Keratinocyte (primary cell): ENCODE data around the gene SPAG6.

ENCODE experiments used
- EZH2 ChIP-seq: IDR thresholded peaks from one replicate; pipeline ENCODE4 v1.6.1; 2012; ENCODE audit warnings: inconsistent platforms, mild to moderate bottlenecking, low read length, moderate library complexity
- TF ChIP-seq, protein P1 (sequence below), 3 experiments: IDR thresholded peaks in 1 of 3; conservative IDR thresholded peaks in 1 of 3; optimal IDR thresholded peaks in 1 of 3; 2 replicates in 2 of 3; 3 replicates in 1 of 3; pipeline versions ENCODE3 to v1.5.1; 2011; ENCODE audit warnings: low read length in 3 of 3, mild to moderate bottlenecking in 3 of 3, moderate library complexity in 2 of 3, control low read depth in 1 of 3, inconsistent platforms in 1 of 3; ENCODE audit not compliant: insufficient read depth in 2 of 3; ENCODE audit errors: extremely low read depth in 1 of 3

DNA sequence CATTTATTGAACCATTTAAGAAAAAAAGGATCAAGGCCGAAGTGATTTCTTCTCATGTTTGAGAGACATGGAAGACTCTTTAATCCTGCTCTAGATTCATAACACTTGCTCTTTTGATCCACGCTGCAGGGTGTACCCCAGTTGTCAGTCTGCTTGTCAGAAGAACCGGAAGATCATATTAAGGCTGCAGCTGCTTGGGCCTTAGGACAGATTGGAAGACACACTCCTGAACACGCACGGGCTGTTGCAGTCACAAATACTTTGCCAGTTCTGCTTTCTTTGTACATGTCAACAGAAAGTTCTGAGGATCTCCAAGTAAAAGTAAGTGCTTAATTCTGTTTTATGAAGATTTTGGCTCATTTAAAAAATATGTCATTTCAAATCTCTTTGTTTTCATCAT, 46.3 kb downstream of the SPAG6 start:
- TF ChIP-seq, protein P1, sequence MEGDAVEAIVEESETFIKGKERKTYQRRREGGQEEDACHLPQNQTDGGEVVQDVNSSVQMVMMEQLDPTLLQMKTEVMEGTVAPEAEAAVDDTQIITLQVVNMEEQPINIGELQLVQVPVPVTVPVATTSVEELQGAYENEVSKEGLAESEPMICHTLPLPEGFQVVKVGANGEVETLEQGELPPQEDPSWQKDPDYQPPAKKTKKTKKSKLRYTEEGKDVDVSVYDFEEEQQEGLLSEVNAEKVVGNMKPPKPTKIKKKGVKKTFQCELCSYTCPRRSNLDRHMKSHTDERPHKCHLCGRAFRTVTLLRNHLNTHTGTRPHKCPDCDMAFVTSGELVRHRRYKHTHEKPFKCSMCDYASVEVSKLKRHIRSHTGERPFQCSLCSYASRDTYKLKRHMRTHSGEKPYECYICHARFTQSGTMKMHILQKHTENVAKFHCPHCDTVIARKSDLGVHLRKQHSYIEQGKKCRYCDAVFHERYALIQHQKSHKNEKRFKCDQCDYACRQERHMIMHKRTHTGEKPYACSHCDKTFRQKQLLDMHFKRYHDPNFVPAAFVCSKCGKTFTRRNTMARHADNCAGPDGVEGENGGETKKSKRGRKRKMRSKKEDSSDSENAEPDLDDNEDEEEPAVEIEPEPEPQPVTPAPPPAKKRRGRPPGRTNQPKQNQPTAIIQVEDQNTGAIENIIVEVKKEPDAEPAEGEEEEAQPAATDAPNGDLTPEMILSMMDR (optimal IDR thresholded peaks at IDR 0.05 in 1 of 3, IDR thresholded peaks at IDR 0.05 in 1 of 3, conservative IDR thresholded peaks at IDR 0.05 in 1 of 3; ENCODE audit: extremely low read depth in 1 of 3, insufficient read depth in 2 of 3, low read length in 3 of 3) = no peak
- TF ChIP-seq EZH2 = no peak
